Neutrophil (primary cell): Measurements from ENCODE around the gene STRN4.

Source experiments
- H3K27ac ChIP-seq: fragments of 200-600 bp; sonication (generic); 2 replicates; pipeline ENCODE4 v1.5.1; 2016; ENCODE audit warnings: mild to moderate bottlenecking, moderate library complexity
- H3K27me3 ChIP-seq: fragments of 200-600 bp; sonication (generic); 2 replicates; pipeline ENCODE4 v1.6.0; 2016; ENCODE audit warnings: mild to moderate bottlenecking
- H3K36me3 ChIP-seq: fragments of 200-600 bp; sonication (generic); 2 replicates; pipeline ENCODE4 v1.5.1; 2017
- H3K4me1 ChIP-seq, 2 experiments: fragments of 200-600 bp in 1 of 2; sonication (generic) in 1 of 2; 1 replicate in 1 of 2; 2 replicates in 1 of 2; pipeline versions ENCODE4 v1.5.1 to v1.6.1; 2013 to 2016; ENCODE audit warnings: low read depth in 1 of 2, low read length in 1 of 2, mild to moderate bottlenecking in 1 of 2, moderate library complexity in 1 of 2; ENCODE audit not compliant: control insufficient read depth in 1 of 2, insufficient read depth in 1 of 2
- H3K4me3 ChIP-seq, 2 experiments: fragments of 200-600 bp in 1 of 2; sonication (generic) in 1 of 2; 1 replicate in 1 of 2; 2 replicates in 1 of 2; pipeline ENCODE4 v1.5.1; 2013 to 2016; ENCODE audit warnings: low read depth in 1 of 2, low read length in 1 of 2, mild to moderate bottlenecking in 1 of 2, moderate library complexity in 1 of 2
- H3K9me3 ChIP-seq: fragments of 200-600 bp; sonication (generic); 2 replicates; pipeline ENCODE4 v1.5.1; 2016
- TF ChIP-seq, protein P1 (sequence below): fragments of 200-600 bp; sonication (generic); IDR thresholded peaks from 2 replicates; pipeline ENCODE4 v1.5.1; 2016; ENCODE audit warnings: antibody characterized with exemption

STRN4 gene

DNA sequence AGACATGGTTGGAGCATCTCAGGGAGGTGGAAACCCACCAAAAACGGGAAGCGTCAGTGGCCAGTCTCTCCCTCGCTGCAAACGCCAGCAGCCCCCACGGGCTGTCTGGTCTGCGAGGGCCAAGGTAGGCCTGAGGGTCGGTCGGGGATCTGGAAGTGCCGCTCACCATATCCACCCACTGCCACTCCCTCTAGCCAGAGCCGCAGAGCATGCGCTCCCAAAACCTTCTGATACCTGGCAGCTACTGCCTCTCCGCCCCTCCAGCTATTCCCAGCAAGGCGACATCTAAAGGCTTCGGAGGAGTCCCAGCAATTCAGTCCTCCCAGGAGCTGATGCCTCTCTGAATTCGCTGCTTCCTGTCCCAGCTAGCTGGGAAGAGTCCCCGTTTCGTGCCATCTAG lies 4.8 kb downstream of the STRN4 start:
- Histone ChIP-seq H3K4me3 (no peak overlapping the region), H3K27me3 (no peaks in the 10 kb centered on the region), H3K9me3 (no peaks in the 10 kb centered on the region), H3K4me1 (peaks cover 26 to 33% of the 10 kb centered on the region in 2 experiments), H3K27ac (no peak overlapping the region), H3K36me3 (peaks cover 48% of the 10 kb centered on the region)
- TF ChIP-seq, protein P1, sequence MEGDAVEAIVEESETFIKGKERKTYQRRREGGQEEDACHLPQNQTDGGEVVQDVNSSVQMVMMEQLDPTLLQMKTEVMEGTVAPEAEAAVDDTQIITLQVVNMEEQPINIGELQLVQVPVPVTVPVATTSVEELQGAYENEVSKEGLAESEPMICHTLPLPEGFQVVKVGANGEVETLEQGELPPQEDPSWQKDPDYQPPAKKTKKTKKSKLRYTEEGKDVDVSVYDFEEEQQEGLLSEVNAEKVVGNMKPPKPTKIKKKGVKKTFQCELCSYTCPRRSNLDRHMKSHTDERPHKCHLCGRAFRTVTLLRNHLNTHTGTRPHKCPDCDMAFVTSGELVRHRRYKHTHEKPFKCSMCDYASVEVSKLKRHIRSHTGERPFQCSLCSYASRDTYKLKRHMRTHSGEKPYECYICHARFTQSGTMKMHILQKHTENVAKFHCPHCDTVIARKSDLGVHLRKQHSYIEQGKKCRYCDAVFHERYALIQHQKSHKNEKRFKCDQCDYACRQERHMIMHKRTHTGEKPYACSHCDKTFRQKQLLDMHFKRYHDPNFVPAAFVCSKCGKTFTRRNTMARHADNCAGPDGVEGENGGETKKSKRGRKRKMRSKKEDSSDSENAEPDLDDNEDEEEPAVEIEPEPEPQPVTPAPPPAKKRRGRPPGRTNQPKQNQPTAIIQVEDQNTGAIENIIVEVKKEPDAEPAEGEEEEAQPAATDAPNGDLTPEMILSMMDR, result no peak

DNA sequence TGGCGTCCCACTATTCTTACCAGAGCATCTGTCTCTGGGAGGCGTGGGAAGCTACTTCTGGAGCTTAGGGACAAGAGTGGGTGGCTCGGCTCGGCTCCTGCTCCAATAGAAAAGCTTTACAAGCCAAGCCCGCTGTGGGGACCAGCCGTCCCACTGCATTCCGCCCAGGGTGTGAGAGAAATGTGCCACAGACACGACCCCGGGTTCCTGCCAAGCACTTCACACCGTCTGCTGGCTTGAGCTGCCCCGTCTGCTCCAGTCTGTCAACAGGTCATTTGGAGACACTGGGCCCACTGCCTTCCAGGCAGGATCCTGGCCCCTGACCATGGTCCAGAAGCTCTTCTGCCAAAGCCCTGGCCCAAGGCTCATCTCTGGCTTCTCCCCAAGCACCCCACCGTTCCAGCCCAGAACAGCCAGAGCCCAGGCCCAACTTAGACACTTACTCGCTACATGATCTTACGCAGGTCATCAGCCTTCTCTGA lies 6.9 kb downstream of the STRN4 start:
- TF ChIP-seq, protein P1, result no peak
- H3K36me3 ChIP-seq, result peaks cover 56% of the 10 kb centered on the region
- H3K9me3 ChIP-seq, result no peaks in the 10 kb centered on the region
- no peaks in the 10 kb centered on the region for H3K27me3 ChIP-seq
- no peak overlapping the region for H3K27ac ChIP-seq
- H3K4me3 ChIP-seq, result no peak overlapping the region
- peaks cover 28 to 32% of the 10 kb centered on the region in 2 experiments for H3K4me1 ChIP-seq

DNA sequence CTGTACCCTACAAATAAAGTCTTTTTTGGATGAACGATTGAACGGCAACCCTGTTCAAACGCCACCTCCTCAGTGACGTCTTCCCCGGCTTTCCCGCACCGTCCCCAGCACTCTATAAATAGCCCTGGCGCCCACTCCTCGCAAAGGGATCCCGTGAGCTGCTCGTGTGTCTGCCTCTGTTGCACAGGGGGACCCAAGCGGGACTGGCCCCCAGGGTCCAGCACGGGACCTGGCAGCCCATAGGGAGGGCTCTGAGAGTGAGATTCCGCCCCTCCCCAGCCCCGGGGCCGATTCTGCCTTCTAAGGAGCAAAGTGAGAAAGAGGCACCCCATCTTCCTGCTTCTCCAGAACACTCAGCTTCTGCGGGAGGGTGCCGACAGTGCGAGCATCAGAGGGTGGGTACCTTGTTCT lies 8.5 kb downstream of the STRN4 start:
- peaks cover 30 to 33% of the 10 kb centered on the region in 2 experiments for H3K4me1 ChIP-seq
- no peaks in the 10 kb centered on the region for H3K9me3 ChIP-seq
- peaks cover 59% of the 10 kb centered on the region for H3K36me3 ChIP-seq
- H3K27ac ChIP-seq, result no peak overlapping the region
- TF ChIP-seq, protein P1, result no peak
- no peak overlapping the region for H3K4me3 ChIP-seq
- H3K27me3 ChIP-seq, result no peaks in the 10 kb centered on the region

DNA sequence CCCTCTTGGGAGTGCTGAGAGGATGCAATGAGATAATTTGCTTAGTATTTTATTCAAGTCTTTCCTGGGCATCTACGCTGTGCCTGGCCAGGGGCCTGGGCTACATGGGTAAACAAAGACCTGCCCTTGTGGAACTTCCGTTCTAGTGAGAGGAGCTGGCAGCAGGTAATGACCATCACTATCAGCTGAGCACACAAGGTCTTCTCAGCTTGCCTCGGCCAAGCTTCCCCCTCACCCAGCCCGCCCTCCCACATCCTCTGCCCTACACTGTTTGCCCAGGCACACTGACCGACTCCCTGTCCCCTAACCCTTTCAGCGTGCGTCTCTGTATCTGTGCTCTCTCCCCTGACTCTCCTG lies 9.0 kb downstream of the STRN4 start:
- TF ChIP-seq, protein P1, result no peak
- H3K27me3 ChIP-seq, result no peaks in the 10 kb centered on the region
- H3K4me1 ChIP-seq, result peaks cover 32 to 37% of the 10 kb centered on the region in 2 experiments

DNA sequence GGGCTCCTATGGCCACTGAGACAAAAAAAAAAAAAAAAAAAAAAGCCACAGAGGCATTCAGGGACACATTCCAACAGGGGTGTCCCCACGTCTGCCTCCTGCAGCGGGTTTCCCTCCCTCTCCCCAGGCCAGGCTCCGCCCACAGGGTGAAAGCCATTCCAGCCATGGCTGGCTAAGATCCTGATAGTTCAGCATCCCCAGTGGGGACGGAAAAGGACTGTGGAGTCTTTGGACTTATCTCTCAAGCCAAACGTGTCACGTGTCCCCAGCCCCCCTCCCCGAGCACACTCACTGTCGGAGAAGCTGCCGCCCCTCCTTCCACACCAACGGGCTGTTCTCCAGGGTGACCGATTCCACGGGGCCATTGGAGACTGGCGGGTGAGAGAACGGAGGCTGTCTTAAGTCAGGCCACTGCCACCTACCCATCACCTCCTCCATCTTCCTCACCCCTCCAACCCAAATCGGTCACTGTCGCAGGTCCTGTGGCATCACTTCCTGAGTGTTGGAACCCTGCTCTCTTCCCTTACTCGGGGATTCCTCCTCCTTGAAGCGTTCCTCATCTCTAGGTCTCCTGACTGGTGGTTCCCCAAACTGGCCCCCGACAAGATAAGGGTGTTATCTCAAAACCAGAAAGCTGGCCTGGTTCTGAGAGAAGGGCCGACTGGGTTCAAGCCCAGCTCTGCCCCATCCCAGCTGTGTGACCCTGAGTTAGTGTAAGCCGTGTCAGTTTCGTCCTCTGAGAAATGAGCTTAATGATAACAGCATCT lies 9.5 kb downstream of the STRN4 start:
- H3K36me3 ChIP-seq, result peaks cover 58% of the 10 kb centered on the region
- TF ChIP-seq, protein P1, result no peak
- H3K4me3 ChIP-seq, result no peak overlapping the region
- H3K27me3 ChIP-seq, result no peaks in the 10 kb centered on the region
- H3K9me3 ChIP-seq, result no peaks in the 10 kb centered on the region
- peaks cover 38 to 43% of the 10 kb centered on the region in 2 experiments for H3K4me1 ChIP-seq
- H3K27ac ChIP-seq, result peak overlapping the region; percentile 50

More for the DNA sequence above, 9.0 kb downstream of the STRN4 start:
- Histone ChIP-seq H3K27ac (peak overlapping the region; percentile 50), H3K9me3 (no peaks in the 10 kb centered on the region), H3K36me3 (peaks cover 60% of the 10 kb centered on the region), H3K4me3 (no peak overlapping the region)
